Brain microvascular endothelial cell (primary cell): ENCODE results near the gene PLA2G4B.
A peak's percentile ranks its signal among the peaks of the same experiment; 100 is the strongest.

Source experiments
- DNase-seq: peaks from one replicate; pipeline ENCODE4 v3.0.0-alpha.2; 2020
- H3K27ac ChIP-seq: fragments of 250-450 bp; sonication (Bioruptor Pico); 2 replicates; pipeline ENCODE4 v1.5.1; 2020; ENCODE audit warnings: mild to moderate bottlenecking, moderate library complexity
- H3K27me3 ChIP-seq: fragments of 250-450 bp; sonication (Bioruptor Pico); replicated peaks from 2 replicates; pipeline ENCODE4 v1.5.1; 2020; ENCODE audit warnings: mild to moderate bottlenecking
- H3K36me3 ChIP-seq: fragments of 250-450 bp; sonication (Bioruptor Pico); replicated peaks from 2 replicates; pipeline ENCODE4 v1.5.1; 2020; ENCODE audit warnings: mild to moderate bottlenecking
- H3K4me3 ChIP-seq: 2 replicates; pipeline ENCODE4 v1.5.1; 2011; ENCODE audit warnings: low read depth, mild to moderate bottlenecking, control low read depth, low read length, moderate library complexity
- CTCF ChIP-seq: IDR thresholded peaks from 2 replicates; pipeline ENCODE4 v1.5.1; 2011; ENCODE audit warnings: low read depth, mild to moderate bottlenecking, moderate library complexity, low read length, control low read depth, inconsistent platforms; ENCODE audit errors: missing control alignments
- in situ Hi-C: cut with HindIII; loops from 2 replicates; pipeline ENCODE4 v1.10.0; 2017; ENCODE audit warnings: low sequenced_read_pairs, low pct_ligation_motif_present

Gene PLA2G4B

GRCh38 chr15:41866872-41867579, 28.4 kb downstream of the PLA2G4B start:
- TF ChIP-seq CTCF, result no peak
- H3K27ac ChIP-seq, result no peak overlapping the region

GRCh38 chr15:41868321-41868720, 29.7 kb downstream of the PLA2G4B start:
- TF ChIP-seq CTCF, result no peak
- DNase-seq, result no peak
- no peaks in the 10 kb centered on the region for H3K36me3 ChIP-seq
- H3K27ac ChIP-seq, result no peak overlapping the region
- H3K27me3 ChIP-seq, result no peaks in the 10 kb centered on the region
- H3K4me3 ChIP-seq, result no peak overlapping the region
- in situ Hi-C loops, result no loop called here

More at GRCh38 chr15:41866872-41867579, 28.4 kb downstream of the PLA2G4B start:
- DNase-seq, result no peak
- Histone ChIP-seq H3K36me3 (no peaks in the 10 kb centered on the region), H3K4me3 (no peak overlapping the region), H3K27me3 (no peaks in the 10 kb centered on the region)
- in situ Hi-C loops, result no loop called here

- Histone ChIP-seq H3K27ac (no peak overlapping the region), H3K4me3 (no peak overlapping the region), H3K27me3 (no peaks in the 10 kb centered on the region), H3K36me3 (no peaks in the 10 kb centered on the region)
- in situ Hi-C loops, result no loop called here
- no peak for TF ChIP-seq CTCF
- DNase-seq, result no peak
These were observed 31.4 kb downstream of the PLA2G4B start for GRCh38 chr15:41869770-41870688.

GRCh38 chr15:41870689-41871081, 32.0 kb downstream of the PLA2G4B start:
- Histone ChIP-seq H3K4me3 (no peak overlapping the region), H3K27me3 (no peaks in the 10 kb centered on the region), H3K27ac (no peak overlapping the region), H3K36me3 (no peaks in the 10 kb centered on the region)
- no peak for TF ChIP-seq CTCF
- in situ Hi-C loops, result no loop called here
- peak; percentile 80 for DNase-seq

GRCh38 chr15:41871175-41871905, 32.7 kb downstream of the PLA2G4B start:
- TF ChIP-seq CTCF, result no peak
- in situ Hi-C loops, result no loop called here
- H3K36me3 ChIP-seq, result no peaks in the 10 kb centered on the region
- no peak overlapping the region for H3K4me3 ChIP-seq
- no peak for DNase-seq
- no peaks in the 10 kb centered on the region for H3K27me3 ChIP-seq
- H3K27ac ChIP-seq, result no peak overlapping the region
